CD4-positive, alpha-beta T cell treated with Interleukin-6 at 100 ng/mL for 8 hours (primary cell): ENCODE results near the gene CCSER1.
"Not testable (repeated sequence)": the region's sequence is repeated elsewhere in the genome, so short reads cannot be mapped to it uniquely, and the experiment has no call there.

Source experiments
- DNase-seq: peaks from one replicate; pipeline ENCODE4 v3.0.0-alpha.2; 2020; ENCODE audit warnings: mixed read lengths, low spot score

The CCSER1 gene

DNA sequence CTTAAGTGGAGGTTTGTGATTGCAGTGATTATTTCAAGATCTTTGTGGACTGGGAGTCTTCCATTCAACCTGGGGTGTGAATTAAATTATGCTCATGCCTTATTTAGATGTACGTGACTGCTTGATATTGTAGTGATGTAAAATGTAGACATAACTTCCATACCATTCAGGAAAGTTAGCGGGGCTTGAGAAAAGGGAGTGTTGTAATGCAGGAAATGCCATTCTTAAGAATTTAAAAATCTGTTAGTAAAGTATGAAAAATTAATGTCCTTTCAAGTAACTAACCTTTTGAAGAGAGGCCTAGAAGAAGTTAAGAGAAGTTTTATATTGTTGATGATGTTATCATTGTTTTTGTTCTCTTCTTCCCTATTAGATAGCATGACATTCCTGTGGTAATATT lies 318.2 kb downstream of the CCSER1 start:
- no peak for DNase-seq

DNA sequence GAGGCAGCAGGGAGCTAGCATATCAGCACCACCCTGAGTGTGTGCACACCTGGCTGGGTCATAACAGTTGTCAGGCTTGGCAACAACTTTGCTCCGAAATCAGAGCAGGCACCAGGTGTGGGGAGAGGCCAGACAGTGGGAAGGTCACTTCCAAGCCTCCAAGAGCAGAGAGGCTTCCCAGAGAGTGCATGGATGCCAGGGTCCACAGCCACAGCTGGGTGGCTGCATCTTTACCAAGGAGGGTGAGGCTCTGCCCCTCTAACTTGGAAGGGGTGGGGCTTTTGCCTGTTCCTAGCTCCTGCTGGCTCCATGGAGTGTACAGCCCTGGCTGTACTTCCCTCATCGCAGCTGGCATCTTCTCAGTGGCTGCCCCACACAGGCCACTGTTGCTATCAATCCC lies 322.4 kb downstream of the CCSER1 start:
- no peak for DNase-seq

DNA sequence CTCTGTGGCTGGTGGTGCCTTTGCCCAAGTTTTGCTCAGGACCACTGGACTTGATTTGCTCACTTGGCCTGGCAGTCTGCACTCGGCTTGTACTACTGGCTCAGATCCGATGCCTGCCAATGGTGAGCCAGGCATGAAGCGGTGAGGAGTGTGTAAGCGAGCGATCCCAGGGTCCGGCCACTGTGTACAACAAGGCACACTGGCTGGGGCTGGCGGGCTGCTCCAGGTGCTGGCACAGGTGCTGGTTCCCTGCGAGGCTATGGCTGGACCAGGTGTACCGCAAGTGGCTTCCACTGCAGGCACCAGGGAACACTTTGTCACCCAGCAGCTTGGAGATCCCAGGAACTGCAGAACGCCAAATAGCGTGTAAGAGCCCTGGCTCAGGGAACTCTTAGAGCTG lies 329.7 kb downstream of the CCSER1 start:
- DNase-seq, result no peak

GRCh38 chr4:90457817-90458216 lies 330.6 kb downstream of the CCSER1 start:
- DNase-seq, result no peak

DNA sequence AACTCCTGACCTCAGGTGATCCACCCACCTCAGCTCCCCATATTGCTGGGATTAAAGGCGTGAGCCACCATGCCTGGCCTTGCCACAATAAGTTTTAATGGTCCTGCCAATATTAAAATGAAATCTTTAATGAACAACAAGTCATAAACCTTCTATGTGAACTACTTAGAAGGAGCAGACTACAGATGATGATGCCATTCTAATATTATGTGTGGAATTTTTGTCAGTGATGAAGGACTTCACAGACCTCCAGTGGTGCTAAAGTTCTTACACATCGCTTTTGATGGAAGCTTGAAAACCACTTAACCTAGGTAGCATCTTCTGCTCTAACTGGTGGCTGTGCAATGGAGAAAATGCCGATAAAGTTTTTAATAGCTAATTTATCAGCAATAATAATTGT lies 331.4 kb downstream of the CCSER1 start:
- no peak for DNase-seq

GRCh38 chr4:90474484-90474883 lies 347.3 kb downstream of the CCSER1 start:
- no peak for DNase-seq

- DNase-seq, result no peak
Measured at GRCh38 chr4:90476019-90476418, 348.8 kb downstream of the CCSER1 start.

- DNase-seq, result no peak
Measured at GRCh38 chr4:90476586-90476985, 349.4 kb downstream of the CCSER1 start.

- not testable (repeated sequence) for DNase-seq
Measured at GRCh38 chr4:90484894-90485293, 357.7 kb downstream of the CCSER1 start.

- DNase-seq, result no peak
Measured at GRCh38 chr4:90486346-90486745, 359.2 kb downstream of the CCSER1 start.

- DNase-seq, result no peak
Measured at GRCh38 chr4:90495211-90495610, 368.0 kb downstream of the CCSER1 start.

GRCh38 chr4:90495936-90496335 lies 368.7 kb downstream of the CCSER1 start:
- no peak for DNase-seq

DNA sequence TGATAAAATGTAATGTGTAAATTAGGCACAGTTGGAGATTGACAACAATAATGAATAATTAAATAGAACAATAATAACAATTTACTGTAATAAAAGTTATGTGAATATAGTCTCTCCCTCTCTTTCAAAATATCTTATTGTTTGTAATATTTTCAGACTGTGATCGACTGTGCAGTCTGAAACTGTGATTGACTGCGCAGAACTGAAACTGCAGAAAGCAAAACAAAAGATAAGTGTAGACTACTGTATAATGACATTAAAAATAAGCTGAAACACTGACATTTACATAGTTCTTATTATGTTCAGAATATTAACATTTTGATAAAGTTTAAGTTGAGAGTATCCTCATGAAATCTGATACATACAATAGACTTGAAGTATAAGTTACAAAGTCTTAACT lies 371.0 kb downstream of the CCSER1 start:
- no peak for DNase-seq

GRCh38 chr4:90503677-90504076 lies 376.5 kb downstream of the CCSER1 start:
- no peak for DNase-seq

GRCh38 chr4:90515191-90515590 lies 388.0 kb downstream of the CCSER1 start:
- no peak for DNase-seq

- DNase-seq, result no peak
Measured at GRCh38 chr4:90528551-90528950, 401.4 kb downstream of the CCSER1 start.

GRCh38 chr4:90536408-90536807 lies 409.2 kb downstream of the CCSER1 start:
- no peak for DNase-seq

DNA sequence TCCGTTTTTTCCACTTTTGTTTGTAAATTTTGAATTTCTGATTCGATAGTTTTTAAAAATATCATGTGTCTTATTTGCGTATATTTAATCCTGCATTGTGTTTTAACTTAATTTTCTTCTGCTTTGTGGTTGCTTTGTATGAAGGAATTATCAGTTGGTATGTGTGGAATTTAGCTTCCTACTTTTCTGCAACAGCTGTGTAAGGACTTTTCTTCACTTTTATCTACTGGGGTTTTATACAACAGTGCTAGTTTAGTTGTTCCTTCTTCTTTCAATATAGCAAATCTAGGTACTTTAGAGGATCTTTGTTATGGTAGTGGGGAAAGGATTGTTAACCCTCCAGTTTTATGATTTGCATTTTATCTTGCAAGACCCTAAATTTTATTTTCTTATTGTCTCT lies 410.3 kb downstream of the CCSER1 start:
- DNase-seq, result no peak

DNA sequence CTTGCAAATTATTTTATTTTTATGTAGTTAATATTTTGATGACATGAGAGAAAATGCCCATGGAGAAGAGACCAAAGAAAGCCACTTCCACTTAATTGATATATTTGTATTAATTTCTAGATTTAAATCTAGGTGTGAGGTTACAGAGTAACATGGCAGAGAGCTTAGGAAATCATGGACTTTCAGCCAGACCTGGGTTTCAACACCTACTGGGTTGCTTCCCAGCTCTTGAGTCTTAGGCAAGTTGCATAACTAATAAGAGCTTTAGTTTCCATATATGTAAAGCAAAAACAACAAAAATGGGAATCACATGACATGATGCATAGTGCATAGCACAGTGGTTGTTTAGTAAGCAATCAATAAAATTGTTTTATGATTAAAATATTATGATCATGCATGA lies 413.3 kb downstream of the CCSER1 start:
- no peak for DNase-seq

GRCh38 chr4:90542216-90542615 lies 415.0 kb downstream of the CCSER1 start:
- no peak for DNase-seq

- DNase-seq, result no peak
Measured at GRCh38 chr4:90543419-90544170, 416.4 kb downstream of the CCSER1 start.

DNA sequence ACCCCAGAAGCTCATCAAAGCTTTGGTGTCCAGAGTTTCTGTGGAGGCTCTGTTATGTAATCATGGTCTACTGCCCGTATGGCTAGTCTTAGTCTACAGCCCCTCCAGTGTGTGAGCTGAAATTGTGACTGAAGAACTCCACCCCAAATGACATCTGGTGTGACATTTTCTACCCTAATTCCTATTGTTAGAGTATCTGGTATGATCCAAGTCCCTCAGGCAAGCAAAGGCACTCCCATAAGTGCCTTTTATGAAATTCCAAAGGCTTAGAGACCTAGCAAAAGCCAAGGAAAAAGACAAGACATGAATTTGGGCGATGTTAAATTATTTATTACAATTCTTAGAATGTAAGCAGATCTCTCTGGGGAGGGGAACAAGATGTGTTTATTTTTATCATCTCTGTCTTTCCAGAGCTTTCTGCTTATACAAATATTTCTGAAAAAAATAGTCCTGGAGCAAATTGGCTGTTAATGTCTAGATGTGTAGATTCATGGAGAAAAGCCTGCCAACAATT lies 417.4 kb downstream of the CCSER1 start:
- no peak for DNase-seq

DNA sequence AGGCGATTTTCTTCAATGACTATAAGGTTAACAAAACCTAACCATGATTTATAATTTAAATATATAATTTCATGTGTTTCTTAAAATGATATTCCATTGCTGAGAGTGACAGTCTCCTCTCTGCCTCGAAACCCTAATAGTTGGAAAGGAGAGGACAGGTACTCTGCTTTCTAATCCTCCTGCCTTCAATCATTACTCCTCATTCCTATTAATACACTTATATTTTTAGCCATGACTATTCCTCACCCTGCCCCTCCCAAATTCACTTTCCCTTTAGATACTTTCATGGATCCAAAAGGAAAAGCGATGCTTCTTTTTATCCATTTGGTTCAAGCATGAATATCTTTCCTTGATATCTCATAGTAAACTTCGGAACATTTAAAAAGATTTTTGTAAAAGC lies 418.2 kb downstream of the CCSER1 start:
- no peak for DNase-seq

DNA sequence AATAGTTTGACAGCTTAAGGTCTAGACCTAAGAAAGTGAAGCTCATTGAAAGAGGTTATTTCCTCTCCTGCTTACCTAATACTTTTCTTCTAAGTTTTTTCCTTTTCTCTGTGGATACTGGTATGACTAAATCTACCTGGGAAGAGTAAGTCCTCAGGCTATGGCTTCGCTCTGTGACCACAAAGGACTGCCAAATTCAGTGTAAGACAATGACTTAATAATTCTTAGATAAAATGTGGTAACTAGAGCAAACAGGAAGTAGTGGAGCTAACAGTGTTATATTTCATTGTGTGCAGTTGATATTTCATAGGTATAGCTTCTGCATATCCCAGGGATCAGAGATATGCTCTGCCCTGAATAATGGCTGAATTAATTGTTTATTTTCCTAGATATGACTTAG lies 418.9 kb downstream of the CCSER1 start:
- no peak for DNase-seq
